ACC112 (cell line): ENCODE data around the gene ZCCHC2.

Source experiments
- H2AFZ ChIP-seq: fragments of 200-600 bp; sonication (generic); one replicate; pipeline ENCODE4 v1.6.0; 2017; ENCODE audit warnings: antibody characterized with exemption, low read length; ENCODE audit not compliant: unreplicated experiment
- H3K27ac ChIP-seq: fragments of 200-600 bp; sonication (generic); 2 replicates; pipeline ENCODE4 v1.5.1; 2014; ENCODE audit warnings: low read depth, mild to moderate bottlenecking, antibody characterized with exemption, low read length, moderate library complexity
- H3K27me3 ChIP-seq: fragments of 200-600 bp; sonication (generic); 2 replicates; pipeline ENCODE4 v1.6.1; 2014; ENCODE audit warnings: mild to moderate bottlenecking, antibody characterized with exemption, low read length, moderate library complexity, mixed read lengths; ENCODE audit not compliant: insufficient read depth
- H3K36me3 ChIP-seq: fragments of 200-600 bp; sonication (generic); 2 replicates; pipeline ENCODE4 v1.6.1; 2016; ENCODE audit warnings: mild to moderate bottlenecking, antibody characterized with exemption, low read length, moderate library complexity, mixed read lengths; ENCODE audit not compliant: insufficient read depth
- H3K4me1 ChIP-seq: fragments of 200-600 bp; sonication (generic); one replicate; pipeline ENCODE4 v1.6.1; 2016; ENCODE audit warnings: low read length, mixed read lengths; ENCODE audit not compliant: insufficient read depth, unreplicated experiment, control insufficient read depth
- H3K4me3 ChIP-seq: fragments of 200-600 bp; sonication (generic); 2 replicates; pipeline ENCODE4 v1.5.1; 2014; ENCODE audit warnings: mild to moderate bottlenecking, low read depth, low read length
- H3K79me2 ChIP-seq: fragments of 200-600 bp; sonication (generic); one replicate; pipeline ENCODE4 v1.6.0; 2016; ENCODE audit warnings: low read length; ENCODE audit not compliant: control insufficient read depth, unreplicated experiment, insufficient read depth

ZCCHC2 gene

DNA sequence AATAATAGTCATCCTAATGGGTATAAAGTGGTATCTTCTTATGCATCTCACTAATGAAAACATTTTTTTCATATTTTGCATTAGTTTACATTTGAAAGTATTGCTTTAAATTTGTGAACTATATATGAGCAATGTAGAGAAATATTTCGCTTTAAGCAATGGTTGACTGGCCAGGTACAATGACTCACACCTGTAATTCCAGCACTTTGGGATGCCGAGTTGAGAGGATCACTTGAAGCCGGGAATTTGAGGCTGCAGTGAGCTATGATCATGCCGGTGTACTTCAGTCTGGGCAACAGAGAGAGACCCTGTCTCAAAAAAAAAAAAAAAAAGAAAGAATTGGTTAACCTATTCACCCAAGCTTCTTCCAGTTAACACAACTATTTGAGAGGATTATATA, 15.1 kb downstream of the ZCCHC2 start:
- Histone ChIP-seq H3K27ac (no peak overlapping the region), H2AFZ (no peak overlapping the region), H3K4me1 (no peaks in the 10 kb centered on the region), H3K79me2 (peaks cover 33% of the 10 kb centered on the region), H3K27me3 (no peaks in the 10 kb centered on the region), H3K4me3 (no peak overlapping the region), H3K36me3 (peaks cover 8% of the 10 kb centered on the region; the same call in 1 of the 2 replicates)

DNA sequence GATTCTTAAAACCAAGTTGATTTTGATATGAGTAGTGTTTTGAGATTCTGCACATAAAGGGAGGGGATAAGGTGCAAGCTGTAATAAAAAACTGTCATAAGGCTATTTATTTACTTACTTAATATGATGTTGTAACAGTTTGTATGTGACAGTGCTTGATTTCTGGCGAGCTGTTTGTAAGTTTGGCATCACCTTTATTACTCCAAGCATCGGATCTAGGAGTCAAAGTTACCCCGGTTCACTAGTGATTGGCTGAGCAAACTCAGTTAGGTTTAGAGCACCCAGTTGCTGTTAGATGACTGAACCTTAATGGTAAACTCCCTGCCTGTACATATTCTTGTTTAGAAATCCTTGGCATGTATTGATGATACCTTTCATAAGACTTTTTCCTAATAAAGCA, 16.1 kb downstream of the ZCCHC2 start:
- no peaks in the 10 kb centered on the region for H3K4me1 ChIP-seq
- H3K4me3 ChIP-seq = no peak overlapping the region
- H3K79me2 ChIP-seq = peaks cover 30% of the 10 kb centered on the region
- no peak overlapping the region for H3K27ac ChIP-seq
- peaks cover 13% of the 10 kb centered on the region; the same call in 1 of the 2 replicates for H3K36me3 ChIP-seq
- no peaks in the 10 kb centered on the region for H3K27me3 ChIP-seq
- H2AFZ ChIP-seq = no peak overlapping the region

DNA sequence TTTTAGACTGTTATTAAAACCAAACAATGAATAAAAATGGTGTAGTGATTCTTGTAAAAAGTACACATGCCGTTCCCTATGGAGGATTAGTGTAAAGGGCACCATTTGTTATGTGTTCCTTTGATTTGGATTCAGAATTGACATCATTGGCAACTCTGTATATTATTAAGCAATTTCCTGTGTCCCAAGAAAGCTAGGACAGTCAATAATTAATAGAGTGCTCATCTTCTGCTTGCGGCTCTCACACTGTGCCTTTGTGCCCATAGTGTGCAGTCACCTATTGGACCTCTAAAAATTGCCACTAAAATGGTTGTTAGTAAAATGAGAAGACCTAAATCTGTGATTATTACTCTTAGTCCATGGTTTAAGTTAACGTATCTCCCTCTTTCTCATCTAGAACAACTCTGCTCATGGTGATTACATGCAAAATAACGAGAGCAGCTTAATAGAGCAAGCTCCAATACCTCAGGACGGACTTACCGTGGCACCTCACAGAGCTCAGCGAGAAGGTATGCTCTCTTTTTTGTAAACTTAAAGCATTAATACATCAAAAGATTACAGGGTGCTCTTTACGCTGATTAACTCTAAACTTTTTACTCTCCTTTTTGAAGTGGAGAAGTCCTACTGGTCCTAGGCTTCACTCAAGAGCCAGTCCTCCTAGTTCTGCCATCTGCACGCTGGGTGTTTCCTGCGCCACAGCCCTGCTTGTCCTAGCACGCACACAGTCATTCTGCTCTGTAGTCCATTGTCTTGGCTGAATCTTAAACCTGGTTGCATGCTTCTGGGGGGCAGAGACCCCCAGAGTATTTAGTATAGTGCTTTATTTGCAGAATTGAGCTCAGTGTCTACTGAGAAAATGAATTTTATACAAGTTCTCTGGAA, 16.7 kb downstream of the ZCCHC2 start:
- Histone ChIP-seq H3K27ac (no peak overlapping the region), H3K4me1 (no peaks in the 10 kb centered on the region), H3K79me2 (peaks cover 25% of the 10 kb centered on the region), H2AFZ (no peak overlapping the region), H3K27me3 (no peaks in the 10 kb centered on the region), H3K4me3 (no peak overlapping the region), H3K36me3 (peaks cover 13% of the 10 kb centered on the region; the same call in 1 of the 2 replicates)

DNA sequence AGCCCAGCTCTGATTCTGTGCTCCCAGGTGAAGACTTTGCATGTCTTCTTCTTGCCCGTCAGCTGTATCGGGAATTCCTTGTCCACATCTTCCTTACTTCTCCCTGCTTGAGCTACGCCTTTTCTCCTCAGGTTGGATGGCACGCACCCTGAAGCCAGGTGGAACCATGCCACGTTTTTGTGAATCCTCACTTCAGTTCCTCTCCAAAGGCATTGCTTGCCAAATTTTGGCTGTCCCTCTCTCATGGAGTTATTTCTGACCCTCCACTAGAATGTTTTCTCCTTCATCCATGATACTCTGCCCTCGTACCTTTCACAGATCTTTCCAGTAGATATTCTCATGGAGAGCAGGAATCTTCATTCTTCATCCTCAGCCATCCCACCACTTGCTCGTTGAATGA, 20.2 kb downstream of the ZCCHC2 start:
- no peaks in the 10 kb centered on the region for H3K27me3 ChIP-seq
- H3K4me3 ChIP-seq = no peak overlapping the region
- no peaks in the 10 kb centered on the region for H3K4me1 ChIP-seq
- no peak overlapping the region for H2AFZ ChIP-seq
- H3K79me2 ChIP-seq = peaks cover 1% of the 10 kb centered on the region
- peaks cover 11% of the 10 kb centered on the region; the same call in 1 of the 2 replicates for H3K36me3 ChIP-seq
- no peak overlapping the region for H3K27ac ChIP-seq

DNA sequence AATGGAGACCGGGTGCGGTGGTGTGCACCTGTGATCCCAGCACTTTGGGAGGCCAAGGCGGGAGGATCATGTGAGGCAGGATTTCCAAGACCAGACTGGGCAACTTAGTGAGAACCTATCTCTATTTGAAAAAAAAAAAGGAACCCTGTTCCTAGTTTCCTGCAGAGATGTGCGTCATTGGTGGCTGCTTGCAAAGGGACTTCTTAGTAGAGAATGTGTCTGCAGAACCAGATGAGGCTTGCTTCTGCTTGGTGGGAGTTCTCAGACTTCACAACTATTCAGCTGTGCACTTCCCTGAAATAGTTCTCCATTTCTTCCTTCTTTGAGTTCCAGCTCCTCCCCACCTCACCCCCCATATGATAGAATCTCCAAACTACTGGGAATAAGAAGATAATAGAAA, 22.3 kb downstream of the ZCCHC2 start:
- Histone ChIP-seq H3K4me3 (no peak overlapping the region), H3K36me3 (peaks cover 15% of the 10 kb centered on the region; the same call in 1 of the 2 replicates), H2AFZ (no peak overlapping the region), H3K4me1 (no peaks in the 10 kb centered on the region), H3K27me3 (no peaks in the 10 kb centered on the region), H3K79me2 (no peaks in the 10 kb centered on the region), H3K27ac (no peak overlapping the region)

DNA sequence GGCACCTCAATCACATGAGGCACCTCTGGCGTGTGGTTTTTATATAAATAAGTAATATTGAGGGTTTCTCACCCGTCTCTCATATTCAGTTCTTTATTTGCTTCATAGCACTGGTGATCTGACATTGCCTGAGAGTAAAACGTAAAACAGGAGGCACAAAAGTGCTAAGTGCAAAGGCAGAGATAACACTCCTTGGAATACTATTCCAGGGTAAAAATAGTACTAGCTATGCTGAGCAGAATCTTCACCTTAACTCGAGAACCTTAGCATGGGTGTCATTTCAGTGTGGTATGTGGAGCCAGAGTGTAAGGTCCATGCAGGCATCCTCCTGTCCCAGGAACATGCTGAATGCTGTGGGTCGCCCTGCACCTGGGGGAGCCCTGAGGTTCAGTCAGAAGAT, 26.9 kb downstream of the ZCCHC2 start:
- no peak overlapping the region for H3K27ac ChIP-seq
- no peak overlapping the region for H2AFZ ChIP-seq
- H3K27me3 ChIP-seq = no peaks in the 10 kb centered on the region
- H3K4me1 ChIP-seq = peaks cover 7% of the 10 kb centered on the region
- no peak overlapping the region for H3K4me3 ChIP-seq
- H3K36me3 ChIP-seq = peaks cover 18% of the 10 kb centered on the region
- H3K79me2 ChIP-seq = no peaks in the 10 kb centered on the region

DNA sequence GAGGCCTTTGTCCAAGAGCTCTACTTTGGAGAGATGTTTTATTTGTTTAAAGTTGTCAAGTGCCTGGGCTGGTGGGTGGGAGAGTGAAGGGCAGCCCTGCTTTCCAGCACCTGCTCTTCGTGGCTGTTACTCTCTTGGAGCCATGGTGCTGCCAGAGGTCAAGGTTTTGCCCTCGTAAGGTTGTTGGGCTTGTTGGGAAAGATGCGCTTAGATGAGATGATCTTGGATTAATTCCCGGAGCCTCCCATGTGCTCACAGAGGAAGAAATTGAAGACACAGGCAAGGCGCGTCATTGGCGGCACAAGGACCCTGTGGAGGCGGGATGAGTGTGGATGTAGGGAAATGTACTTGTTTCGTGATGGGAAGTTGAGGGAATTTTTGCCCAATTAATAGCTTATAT, 27.9 kb downstream of the ZCCHC2 start:
- Histone ChIP-seq H3K4me1 (peaks cover 14% of the 10 kb centered on the region), H3K79me2 (no peaks in the 10 kb centered on the region), H3K27ac (no peak overlapping the region), H3K4me3 (no peak overlapping the region), H3K36me3 (peaks cover 18% of the 10 kb centered on the region), H3K27me3 (no peaks in the 10 kb centered on the region), H2AFZ (no peak overlapping the region)

DNA sequence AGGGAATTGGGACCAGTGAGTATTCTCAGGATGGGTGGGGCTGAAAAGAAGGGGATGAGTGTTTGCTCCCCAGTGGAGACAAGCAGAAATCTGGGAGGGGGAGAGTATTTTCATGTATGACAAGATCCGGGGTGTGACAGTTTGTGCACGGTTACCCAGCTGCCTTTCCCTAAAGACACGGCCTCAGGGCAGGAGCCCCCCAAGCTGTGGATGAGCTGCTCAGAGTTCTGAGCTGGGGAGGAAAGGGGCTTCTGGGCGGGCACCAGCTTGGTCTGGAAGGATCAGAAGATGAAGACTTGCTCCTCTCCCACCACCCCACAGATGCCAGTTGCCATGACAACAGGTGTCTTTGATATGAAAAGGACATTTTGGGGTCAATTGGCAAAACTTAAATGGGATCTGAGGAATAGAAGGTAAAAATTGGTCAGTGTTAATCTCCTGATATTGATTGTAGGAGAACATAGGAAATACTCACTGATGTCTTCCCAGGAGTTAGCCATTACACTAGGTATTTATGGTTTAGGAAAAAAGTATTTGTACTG, 29.2 kb downstream of the ZCCHC2 start:
- Histone ChIP-seq H3K4me1 (peaks cover 14% of the 10 kb centered on the region), H3K79me2 (no peaks in the 10 kb centered on the region), H2AFZ (no peak overlapping the region), H3K27ac (no peak overlapping the region), H3K27me3 (no peaks in the 10 kb centered on the region), H3K4me3 (no peak overlapping the region), H3K36me3 (peaks cover 28% of the 10 kb centered on the region)

DNA sequence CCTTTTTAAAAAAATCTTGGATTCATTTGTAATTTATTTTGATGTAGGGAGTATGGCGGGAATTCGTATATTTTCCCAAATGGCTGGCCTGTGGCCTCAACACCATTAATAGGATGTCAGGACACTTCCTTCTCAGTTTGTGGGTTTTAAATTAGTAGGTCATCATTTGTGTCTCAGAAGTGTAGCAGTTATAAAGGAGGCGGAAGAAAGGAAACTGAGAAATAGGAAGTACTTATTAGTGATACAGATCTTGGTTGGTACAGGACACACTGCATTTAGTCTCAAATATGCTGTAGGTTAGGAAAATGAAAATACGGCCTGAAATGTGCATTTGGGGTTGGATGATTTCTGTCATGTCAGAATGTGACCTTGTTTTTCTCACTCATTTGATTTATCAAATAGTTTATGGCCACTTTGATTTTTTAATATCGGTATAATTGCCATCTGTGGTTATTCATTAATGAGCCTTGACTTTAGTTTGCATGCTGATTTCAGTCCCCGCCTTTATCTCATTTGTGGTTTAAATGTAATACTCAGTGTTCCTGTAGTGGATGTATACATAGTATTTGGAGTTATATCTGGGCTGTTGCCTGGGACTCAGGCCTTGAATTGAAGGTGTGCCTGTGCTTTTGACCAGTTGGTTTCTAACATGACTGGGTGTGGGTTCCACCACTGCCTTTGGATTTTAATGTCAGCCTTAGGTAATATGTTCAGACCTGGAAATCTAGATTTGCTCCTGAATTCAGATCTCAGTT, 31.4 kb downstream of the ZCCHC2 start:
- Histone ChIP-seq H3K27ac (no peak overlapping the region), H3K36me3 (peaks cover 46% of the 10 kb centered on the region), H3K4me3 (no peak overlapping the region), H2AFZ (no peak overlapping the region), H3K4me1 (peaks cover 14% of the 10 kb centered on the region), H3K27me3 (no peaks in the 10 kb centered on the region), H3K79me2 (no peaks in the 10 kb centered on the region)

DNA sequence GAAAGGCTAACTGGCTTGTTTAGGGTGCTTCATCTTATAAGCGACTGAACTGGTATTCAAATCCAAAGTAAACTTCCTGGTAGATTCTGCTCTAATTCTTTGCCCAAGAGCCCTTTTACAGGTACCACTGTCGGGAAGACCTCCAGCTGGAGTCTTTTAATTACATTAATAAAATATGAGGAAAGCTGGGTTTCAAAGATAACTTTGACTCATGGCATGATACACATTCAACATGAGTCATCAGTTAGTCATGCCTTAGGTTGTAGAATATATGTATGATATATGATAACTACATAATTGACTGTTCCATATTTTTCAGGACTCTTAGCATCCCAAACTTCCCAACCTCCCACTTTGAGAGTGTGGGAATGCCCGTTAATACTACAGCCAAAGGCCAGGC, 32.3 kb downstream of the ZCCHC2 start:
- H3K4me1 ChIP-seq = peaks cover 14% of the 10 kb centered on the region
- H3K36me3 ChIP-seq = peaks cover 42% of the 10 kb centered on the region
- no peaks in the 10 kb centered on the region for H3K79me2 ChIP-seq
- no peak overlapping the region for H2AFZ ChIP-seq
- no peaks in the 10 kb centered on the region for H3K27me3 ChIP-seq
- no peak overlapping the region for H3K4me3 ChIP-seq
- no peak overlapping the region for H3K27ac ChIP-seq
